Raji (cell line): ENCODE results near the gene TBC1D22A.

ENCODE experiments used
- POLR2A ChIP-seq: IDR thresholded peaks from 2 replicates; pipeline ENCODE4 v1.6.1; 2011; ENCODE audit warnings: low read depth, low read length, control low read depth; ENCODE audit not compliant: insufficient read depth

Gene TBC1D22A

DNA sequence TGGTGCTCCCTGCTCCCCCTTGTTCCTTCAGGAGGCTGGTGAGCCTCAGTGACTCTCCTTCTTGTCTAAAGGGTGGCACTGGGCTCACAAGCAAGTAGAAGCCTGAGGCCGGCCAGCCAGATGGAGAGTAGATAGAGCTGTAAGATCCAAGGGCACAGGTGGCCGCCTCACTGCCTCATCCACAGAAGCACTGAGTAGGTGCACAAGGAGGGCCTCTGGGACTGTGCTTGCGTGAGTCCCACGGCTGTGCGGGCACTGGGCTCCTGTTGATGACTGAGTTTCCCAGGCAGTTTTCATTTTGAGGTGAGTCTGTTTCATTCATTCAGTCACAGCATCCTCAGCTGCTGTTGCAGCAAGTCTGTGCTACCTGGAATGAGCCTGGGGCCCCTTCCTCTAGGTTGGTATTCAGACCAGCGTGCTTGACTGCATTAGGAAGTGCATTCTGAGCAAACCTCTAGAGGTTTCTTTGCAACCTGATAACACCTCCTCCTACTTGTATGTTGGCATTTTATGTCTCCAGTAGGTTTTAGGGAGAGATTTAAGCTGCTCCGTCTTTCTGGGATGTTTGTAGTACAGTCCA, 184.0 kb downstream of the TBC1D22A start:
- TF ChIP-seq POLR2A: no peak

DNA sequence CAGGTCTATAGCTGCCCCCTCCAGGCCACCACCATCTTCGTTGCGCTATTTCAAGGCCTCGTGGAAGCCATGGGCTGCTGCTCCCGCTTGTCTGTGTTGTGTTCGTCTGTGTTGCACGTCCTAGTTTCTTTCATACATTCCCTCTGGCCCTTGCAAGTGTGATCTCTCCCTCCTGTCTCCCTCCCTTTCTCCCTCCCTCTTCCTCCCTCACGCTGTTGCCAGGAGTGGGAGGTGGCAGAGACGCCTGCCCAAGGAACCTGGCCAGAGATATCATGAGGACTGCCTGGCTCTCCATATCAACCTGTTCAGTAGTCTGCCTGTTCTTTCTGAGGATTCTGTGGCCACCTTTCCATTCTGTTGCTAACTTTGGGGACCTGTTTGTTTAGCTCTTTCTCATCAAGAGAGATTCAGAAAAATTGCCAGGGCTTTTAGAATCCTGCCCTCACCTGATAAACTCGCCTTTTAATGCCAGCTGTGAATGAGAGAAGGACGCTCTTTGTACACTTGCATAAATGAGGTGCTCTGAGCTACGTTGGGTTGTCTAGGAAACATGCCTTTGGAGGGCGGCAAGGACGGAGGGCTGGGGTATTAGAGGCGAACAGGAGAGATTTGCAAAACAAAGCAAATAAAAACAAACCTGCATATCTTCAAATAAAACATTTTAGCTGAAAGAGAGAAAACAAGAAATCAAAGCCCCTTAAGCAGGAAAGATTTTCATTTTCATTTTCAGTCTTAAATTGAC, 185.2 kb downstream of the TBC1D22A start:
- no peak for TF ChIP-seq POLR2A

DNA sequence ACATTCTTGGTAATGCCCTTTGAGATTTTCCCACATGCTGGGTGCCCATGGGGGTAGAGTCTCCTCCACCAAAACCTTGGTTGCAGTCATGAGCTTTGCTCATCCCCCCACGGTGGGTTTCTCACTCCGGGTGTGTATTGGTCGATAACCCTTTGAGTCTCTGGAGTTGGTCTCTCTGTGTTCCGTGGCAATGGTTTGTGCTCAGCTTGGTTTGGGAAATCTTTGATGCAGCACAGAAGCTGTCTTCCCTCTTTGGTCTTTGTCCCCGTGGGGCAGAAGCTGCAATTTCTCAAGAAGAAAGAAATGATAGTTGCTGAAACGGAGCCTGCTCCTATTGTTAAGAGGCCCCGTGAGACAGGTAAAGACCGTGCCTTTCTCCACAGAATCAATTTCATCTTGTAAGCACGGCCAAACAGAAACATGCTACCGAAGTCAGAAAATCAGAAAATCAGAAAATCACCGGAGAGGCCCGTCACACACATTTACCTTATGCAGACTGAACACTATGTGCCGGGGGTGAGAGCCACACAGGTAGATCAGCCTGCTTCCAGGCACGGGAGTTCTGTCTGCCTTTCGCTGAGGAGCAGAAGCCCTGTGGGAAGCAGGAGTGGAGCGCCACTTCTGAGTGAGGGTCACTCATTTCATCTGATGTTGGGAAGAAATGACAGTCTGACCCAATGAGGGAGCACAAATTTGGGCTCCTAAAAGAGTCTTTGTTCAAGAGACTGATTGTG, 186.1 kb downstream of the TBC1D22A start:
- no peak for TF ChIP-seq POLR2A

DNA sequence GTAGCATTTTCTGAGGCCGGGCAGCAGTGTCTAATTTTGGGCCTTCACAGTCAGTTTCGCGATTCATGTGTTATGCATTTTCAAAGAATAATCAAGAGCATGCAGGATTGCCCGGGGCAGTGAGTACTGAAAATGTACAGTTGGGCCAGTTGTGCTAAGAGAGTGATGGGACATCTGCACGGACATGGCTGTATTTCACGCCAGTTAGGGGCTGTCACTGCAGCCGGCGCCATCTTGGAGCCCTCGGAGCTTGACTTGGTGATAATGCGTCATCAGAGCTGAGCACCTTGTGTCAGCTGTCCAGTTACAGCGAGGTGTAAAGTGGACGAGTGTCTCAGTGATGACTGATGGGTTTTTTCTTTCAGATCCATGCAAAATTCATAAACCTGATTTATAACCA, 188.9 kb downstream of the TBC1D22A start:
- TF ChIP-seq POLR2A: no peak

DNA sequence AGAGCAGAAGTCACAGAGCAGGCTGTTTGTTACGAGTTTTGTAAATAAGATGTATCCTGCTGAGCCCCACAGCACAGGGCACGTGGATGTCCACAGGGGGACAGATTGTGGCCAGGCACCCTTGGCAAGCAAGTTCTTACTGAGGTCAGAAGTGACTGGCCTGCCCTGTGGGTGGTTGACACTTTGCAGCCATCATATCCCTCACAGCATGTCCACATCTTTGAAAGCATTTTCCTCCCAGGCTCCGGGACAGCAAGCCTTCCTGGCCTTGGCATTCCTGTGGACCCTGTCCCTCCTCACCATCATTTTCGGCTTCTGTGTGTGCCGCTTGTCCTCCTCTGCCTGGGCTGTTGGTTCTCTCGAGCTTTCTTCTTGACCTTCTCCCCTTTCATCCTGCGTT, 189.5 kb downstream of the TBC1D22A start:
- TF ChIP-seq POLR2A: no peak

DNA sequence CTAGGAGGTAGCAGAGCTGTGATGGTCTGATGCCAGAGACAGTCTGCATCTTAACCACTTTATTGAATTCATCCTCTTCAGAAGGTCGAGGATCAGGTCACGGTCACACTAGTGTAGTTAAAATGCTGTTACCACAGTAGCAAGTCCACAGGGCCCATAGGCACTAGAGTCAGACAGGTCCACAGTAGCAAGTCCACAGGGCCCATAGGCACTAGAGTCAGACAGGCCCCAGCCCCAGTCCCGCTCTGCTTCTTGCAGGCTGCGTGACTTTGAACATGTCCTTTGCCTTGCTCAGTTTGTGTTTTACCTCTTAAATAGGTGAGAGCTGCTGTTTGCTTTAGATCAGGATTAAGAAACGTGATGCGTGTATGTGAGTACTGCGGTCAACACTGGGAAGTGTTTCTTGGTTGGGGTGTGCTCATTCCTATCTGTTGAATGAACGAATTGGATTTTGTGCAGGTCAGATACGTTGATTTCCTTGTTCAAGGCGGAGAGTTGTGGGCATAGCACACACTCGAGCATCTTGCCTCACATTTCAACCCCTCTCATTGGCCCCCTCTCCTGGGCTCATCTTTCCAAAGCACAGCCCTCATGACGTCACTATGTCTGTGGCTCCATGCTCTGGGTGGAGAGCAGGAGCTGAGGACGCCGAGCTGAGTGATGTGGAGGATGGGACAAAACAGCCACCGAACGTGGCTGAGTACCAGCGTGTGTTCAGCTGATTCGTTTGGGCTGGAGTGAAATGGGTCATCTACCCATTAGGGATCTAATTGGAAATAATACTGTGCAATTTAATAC, 191.7 kb downstream of the TBC1D22A start:
- no peak for TF ChIP-seq POLR2A

DNA sequence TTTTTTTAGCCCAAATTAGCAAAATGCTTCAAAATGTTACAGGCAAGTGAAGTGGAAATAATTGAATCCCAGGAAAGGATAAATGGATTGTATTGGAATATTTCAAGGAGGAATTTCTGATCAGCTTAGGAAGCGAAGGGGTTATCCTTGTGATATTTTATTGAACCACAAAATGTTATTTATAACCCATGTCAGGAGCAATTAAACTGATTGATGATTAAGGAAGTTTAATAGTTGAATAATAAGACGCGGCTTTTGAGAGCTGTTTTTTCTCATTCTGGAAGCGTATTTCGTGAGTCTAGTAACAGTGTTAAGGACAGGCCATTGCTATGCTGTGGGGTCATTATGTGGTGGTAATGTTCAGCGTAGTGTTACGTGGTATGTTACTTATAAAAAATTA, 192.3 kb downstream of the TBC1D22A start:
- no peak for TF ChIP-seq POLR2A

DNA sequence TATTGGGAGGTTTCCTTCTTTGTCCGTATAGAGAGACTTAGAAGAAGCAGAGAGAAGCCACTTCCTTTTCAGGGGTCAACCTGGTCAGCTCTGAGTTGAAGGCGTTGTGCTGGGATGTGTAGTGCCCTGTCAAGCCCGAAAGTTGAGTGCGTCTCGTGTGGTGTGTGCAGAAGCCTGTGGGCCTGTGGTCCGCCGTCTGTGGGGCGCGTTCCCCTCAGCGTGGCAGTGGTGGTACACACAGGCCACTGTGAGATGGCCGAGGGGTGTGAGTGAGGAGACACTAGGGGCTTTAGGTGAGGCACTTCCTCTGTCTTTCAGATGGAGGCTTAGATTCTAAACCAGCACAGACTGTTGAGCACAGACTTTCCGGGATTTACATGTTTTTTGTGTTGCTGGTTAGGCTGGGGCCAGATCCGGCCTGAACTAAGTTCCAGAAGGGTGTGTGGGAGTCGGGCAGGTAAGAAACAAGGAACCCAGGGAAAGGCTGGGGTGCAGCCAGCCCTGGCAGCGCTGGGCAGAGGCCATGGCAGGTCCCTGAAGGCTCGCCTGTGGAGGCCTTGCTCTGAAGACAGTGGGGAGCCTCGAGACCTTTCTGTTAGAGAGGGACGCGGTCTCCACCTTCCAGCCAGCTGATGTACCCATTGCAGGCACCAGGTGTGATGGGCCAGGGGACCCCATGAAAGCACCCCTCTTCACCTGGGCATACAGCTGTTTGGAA, 194.2 kb downstream of the TBC1D22A start:
- TF ChIP-seq POLR2A: no peak

DNA sequence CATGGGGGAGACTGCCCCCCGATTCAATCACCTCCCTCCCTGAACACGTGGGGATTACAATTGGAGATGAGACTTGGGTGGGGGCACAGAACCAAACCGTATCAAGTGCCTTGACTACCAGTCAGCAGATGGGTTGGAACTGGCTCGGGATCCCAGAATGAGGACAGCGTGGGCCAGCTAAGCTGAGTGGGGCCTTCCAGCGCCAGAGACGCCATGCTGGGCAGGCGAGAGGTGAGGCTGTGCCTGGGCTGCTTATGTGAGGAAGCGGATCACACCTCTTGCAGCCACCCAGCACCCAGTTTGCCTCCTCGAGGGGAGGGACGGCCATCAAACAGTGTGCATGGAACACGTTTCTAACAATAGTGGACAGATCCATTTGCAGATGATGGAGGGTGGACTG, 195.1 kb downstream of the TBC1D22A start:
- no peak for TF ChIP-seq POLR2A

DNA sequence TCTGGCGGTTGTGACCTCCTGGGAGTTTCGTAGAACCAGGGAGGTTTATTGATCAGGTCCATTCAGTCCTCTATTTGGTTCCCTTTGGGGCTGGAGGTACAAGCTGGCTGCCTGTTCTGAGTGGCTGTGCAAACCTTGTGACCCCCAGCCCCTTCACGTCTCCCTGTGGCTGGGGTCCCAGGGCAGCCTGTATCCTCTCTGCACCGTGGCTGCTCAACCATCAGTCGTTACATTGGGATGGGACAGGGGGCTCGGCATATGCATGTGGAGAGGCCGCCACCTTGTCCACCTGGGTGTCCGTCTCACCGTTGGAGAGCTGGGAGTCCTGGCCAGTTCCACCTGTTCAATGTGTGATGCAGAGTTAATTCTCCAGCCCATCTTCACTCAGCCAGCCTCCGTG, 195.7 kb downstream of the TBC1D22A start:
- TF ChIP-seq POLR2A: no peak

DNA sequence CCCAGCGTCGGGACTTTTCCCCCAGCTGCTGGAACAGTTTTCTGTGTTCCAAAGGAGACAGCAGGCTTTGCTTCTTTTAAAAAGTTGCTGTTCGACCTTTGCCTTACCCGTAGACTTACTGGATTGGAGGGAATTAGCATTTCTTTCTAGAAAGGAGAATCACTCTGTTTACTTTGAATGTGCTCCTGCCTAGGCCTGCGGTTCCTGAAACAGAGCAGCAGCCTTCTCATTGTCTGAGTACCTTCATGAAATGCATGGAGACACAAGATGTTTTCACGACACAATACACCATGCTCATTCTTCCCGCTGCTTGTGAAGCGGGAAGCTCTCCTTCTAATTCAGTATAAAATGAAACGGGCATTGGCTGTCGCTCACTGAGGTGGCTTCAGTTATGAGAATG, 196.2 kb downstream of the TBC1D22A start:
- no peak for TF ChIP-seq POLR2A

DNA sequence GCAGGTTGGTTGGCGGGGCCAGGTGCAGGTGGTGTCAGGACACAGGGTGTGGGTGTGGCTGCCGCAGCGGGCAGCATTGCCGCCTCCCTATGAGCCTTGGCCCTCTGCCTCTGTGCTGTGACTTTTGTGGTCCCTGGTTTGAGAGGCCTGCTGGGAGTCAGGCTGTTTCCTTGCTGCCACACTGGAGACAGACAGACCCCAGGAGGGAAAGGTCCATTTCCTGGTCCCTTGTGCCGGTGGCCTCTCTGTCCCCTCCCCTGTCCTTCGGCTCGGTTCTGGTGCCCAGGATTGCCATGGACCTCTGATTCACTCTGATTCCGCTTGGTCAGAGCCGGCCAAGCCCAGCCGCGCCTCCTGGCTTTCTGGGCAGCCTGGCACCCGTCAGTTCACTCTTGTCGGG, 196.9 kb downstream of the TBC1D22A start:
- TF ChIP-seq POLR2A: no peak

DNA sequence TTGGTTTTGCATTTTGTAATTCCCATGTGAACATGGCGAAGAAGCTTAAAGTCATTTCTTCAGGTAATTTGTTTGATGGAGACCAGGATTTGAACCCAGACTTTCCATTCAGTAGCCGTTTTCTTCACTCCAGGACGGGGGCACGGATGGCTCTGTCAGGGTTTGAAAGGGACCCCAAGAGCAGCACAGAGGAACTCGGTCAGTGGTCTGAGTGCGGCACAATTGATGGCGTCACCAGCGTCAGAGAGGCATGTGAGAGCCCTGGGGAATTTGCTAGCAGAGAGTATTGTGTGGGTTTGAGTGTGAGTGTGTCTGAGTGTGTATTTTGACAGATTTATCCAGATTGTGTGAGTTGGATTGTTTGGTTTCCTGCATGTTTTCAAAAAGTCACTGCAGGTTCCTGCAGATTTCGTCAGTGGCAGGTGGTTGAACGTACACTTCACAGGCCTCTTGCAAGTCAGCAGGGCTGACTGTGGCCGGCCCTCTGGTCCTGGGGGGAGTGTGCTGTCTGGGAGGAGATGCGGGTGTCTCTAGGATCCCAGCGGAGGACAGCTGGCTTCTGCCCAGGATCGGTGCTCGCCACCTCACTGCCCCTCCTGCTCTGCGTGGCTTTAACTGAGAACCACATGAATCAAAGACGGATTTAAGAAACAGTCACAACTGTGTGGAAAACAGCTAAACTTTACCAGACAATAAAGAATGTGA, 199.3 kb downstream of the TBC1D22A start:
- no peak for TF ChIP-seq POLR2A

DNA sequence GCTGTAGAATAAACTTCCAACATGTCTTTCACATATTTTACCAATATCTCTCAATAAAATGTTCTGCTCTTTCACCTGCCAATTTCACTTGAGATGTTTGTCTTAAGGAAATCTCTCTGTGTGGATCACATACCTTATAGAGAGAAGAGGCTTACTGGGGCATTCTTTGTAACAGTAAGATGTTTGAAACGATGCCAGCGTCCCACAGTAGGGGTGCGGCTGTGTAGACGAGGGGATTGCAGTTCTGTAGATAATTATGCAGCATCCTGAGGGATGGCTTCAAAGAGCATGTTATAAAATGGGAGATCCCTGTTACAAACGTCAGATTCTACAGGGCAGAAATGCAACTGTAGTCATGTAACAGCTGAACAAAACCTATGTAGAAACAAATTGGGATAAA, 200.0 kb downstream of the TBC1D22A start:
- TF ChIP-seq POLR2A: no peak
